ENCODE measurements around the gene INO80B.
"Not testable (repeated sequence)": the region's sequence is repeated elsewhere in the genome, so short reads cannot be mapped to it uniquely, and the experiment has no call there.

The INO80B gene

GRCh38 chr2:74457549-74458131, 2.8 kb downstream of the INO80B start:
- H3K9me3 ChIP-seq (ENCODE audit: control insufficient read depth, insufficient read depth, low read depth, low read length): no peaks in the 10 kb centered on the region
- H3K27ac ChIP-seq (ENCODE audit: low read depth, low read length): peak overlapping the region; percentile 71
- peaks cover 6% of the 10 kb centered on the region; the same call in 1 of the 2 replicates for H3K4me1 ChIP-seq (ENCODE audit: control insufficient read depth, insufficient read depth, low read length)
- peaks cover 15% of the 10 kb centered on the region for H3K36me3 ChIP-seq (ENCODE audit: control insufficient read depth, insufficient read depth, low read length)
- H3K9ac ChIP-seq (ENCODE audit: low read length): peak overlapping the region; percentile 71
- H3K4me3 ChIP-seq (ENCODE audit: low read depth, low read length): peak overlapping the region; percentile 71
- no peaks in the 10 kb centered on the region for H3K27me3 ChIP-seq (ENCODE audit: control insufficient read depth, insufficient read depth, low read length)

GRCh38 chr2:74458132-74458937, 3.4 kb downstream of the INO80B start, which contains the start of gene WBP1:
TSS of gene WBP1 (plus strand) at chr2:74458438. CDS start at chr2:74458603, 165 bp downstream.
- peak within 1 kb of the TSS; percentile 71 for H3K27ac ChIP-seq (ENCODE audit: low read depth, low read length)
- peaks cover 22% of the 10 kb centered on the region for H3K36me3 ChIP-seq (ENCODE audit: control insufficient read depth, insufficient read depth, low read length)
- peak within 1 kb of the TSS; percentile 89 for H3K9ac ChIP-seq (ENCODE audit: low read length)
- H3K27me3 ChIP-seq (ENCODE audit: control insufficient read depth, insufficient read depth, low read length): no peaks in the 10 kb centered on the region
- peak within 1 kb of the TSS; percentile 91 for H3K4me3 ChIP-seq (ENCODE audit: low read depth, low read length)
- H3K9me3 ChIP-seq (ENCODE audit: control insufficient read depth, insufficient read depth, low read depth, low read length): no peaks in the 10 kb centered on the region
- H3K4me1 ChIP-seq (ENCODE audit: control insufficient read depth, insufficient read depth, low read length): 0 out of 2 replicates have a peak, but pooled peaks cover 5% of the 10 kb centered on the region

GRCh38 chr2:74458938-74459363, 4.1 kb downstream of the INO80B start:
- Histone ChIP-seq H3K4me1 (ENCODE audit: control insufficient read depth, insufficient read depth, low read length) (0 out of 2 replicates have a peak, but pooled peaks cover 5% of the 10 kb centered on the region), H3K27ac (ENCODE audit: low read depth, low read length) (no peak overlapping the region)

GRCh38 chr2:74459503-74460118, 4.7 kb downstream of the INO80B start:
- H3K27me3 ChIP-seq (ENCODE audit: control insufficient read depth, insufficient read depth, low read length); H3K4me1 ChIP-seq (ENCODE audit: control insufficient read depth, insufficient read depth, low read length); H3K9me3 ChIP-seq (ENCODE audit: control insufficient read depth, insufficient read depth, low read depth, low read length); H3K27ac ChIP-seq (ENCODE audit: low read depth, low read length): not testable (repeated sequence)
- Histone ChIP-seq H3K9ac (ENCODE audit: low read length) (peak overlapping the region; percentile 14), H3K4me3 (ENCODE audit: low read depth, low read length) (peak overlapping the region; percentile 91), H3K36me3 (ENCODE audit: control insufficient read depth, insufficient read depth, low read length) (peaks cover 23% of the 10 kb centered on the region)

More at GRCh38 chr2:74458938-74459363, 4.1 kb downstream of the INO80B start:
- Histone ChIP-seq H3K27me3 (ENCODE audit: control insufficient read depth, insufficient read depth, low read length) (no peaks in the 10 kb centered on the region), H3K36me3 (ENCODE audit: control insufficient read depth, insufficient read depth, low read length) (peaks cover 23% of the 10 kb centered on the region), H3K9me3 (ENCODE audit: control insufficient read depth, insufficient read depth, low read depth, low read length) (no peaks in the 10 kb centered on the region), H3K9ac (ENCODE audit: low read length) (peak overlapping the region; percentile 89), H3K4me3 (ENCODE audit: low read depth, low read length) (peak overlapping the region; percentile 91)

- H3K9me3 ChIP-seq (ENCODE audit: control insufficient read depth, insufficient read depth, low read depth, low read length); H3K27ac ChIP-seq (ENCODE audit: low read depth, low read length); H3K4me1 ChIP-seq (ENCODE audit: control insufficient read depth, insufficient read depth, low read length); H3K4me3 ChIP-seq (ENCODE audit: low read depth, low read length); H3K27me3 ChIP-seq (ENCODE audit: control insufficient read depth, insufficient read depth, low read length); H3K9ac ChIP-seq (ENCODE audit: low read length): not testable (repeated sequence)
- peaks cover 23% of the 10 kb centered on the region for H3K36me3 ChIP-seq (ENCODE audit: control insufficient read depth, insufficient read depth, low read length)
Measured at GRCh38 chr2:74460187-74460586, 5.3 kb downstream of the INO80B start.

- Histone ChIP-seq H3K27me3 (ENCODE audit: control insufficient read depth, insufficient read depth, low read length) (no peaks in the 10 kb centered on the region), H3K4me3 (ENCODE audit: low read depth, low read length) (no peak overlapping the region), H3K9me3 (ENCODE audit: control insufficient read depth, insufficient read depth, low read depth, low read length) (no peaks in the 10 kb centered on the region), H3K27ac (ENCODE audit: low read depth, low read length) (no peak overlapping the region), H3K36me3 (ENCODE audit: control insufficient read depth, insufficient read depth, low read length) (peaks cover 23% of the 10 kb centered on the region), H3K9ac (ENCODE audit: low read length) (no peak overlapping the region), H3K4me1 (ENCODE audit: control insufficient read depth, insufficient read depth, low read length) (0 out of 2 replicates have a peak, but pooled peaks cover 3% of the 10 kb centered on the region)
Measured at GRCh38 chr2:74461187-74462053, 6.5 kb downstream of the INO80B start.

GRCh38 chr2:74462054-74462785, 7.3 kb downstream of the INO80B start:
- Histone ChIP-seq H3K4me1 (ENCODE audit: control insufficient read depth, insufficient read depth, low read length) (0 out of 2 replicates have a peak, but pooled peaks cover 3% of the 10 kb centered on the region), H3K36me3 (ENCODE audit: control insufficient read depth, insufficient read depth, low read length) (peaks cover 23% of the 10 kb centered on the region), H3K9me3 (ENCODE audit: control insufficient read depth, insufficient read depth, low read depth, low read length) (no peaks in the 10 kb centered on the region), H3K9ac (ENCODE audit: low read length) (no peak overlapping the region), H3K4me3 (ENCODE audit: low read depth, low read length) (no peak overlapping the region), H3K27me3 (ENCODE audit: control insufficient read depth, insufficient read depth, low read length) (no peaks in the 10 kb centered on the region), H3K27ac (ENCODE audit: low read depth, low read length) (no peak overlapping the region)

- H3K4me1 ChIP-seq (ENCODE audit: control insufficient read depth, insufficient read depth, low read length): 0 out of 2 replicates have a peak, but pooled peaks cover 3% of the 10 kb centered on the region
- H3K9ac ChIP-seq (ENCODE audit: low read length): no peak overlapping the region
- H3K27ac ChIP-seq (ENCODE audit: low read depth, low read length): no peak overlapping the region
- no peaks in the 10 kb centered on the region for H3K9me3 ChIP-seq (ENCODE audit: control insufficient read depth, insufficient read depth, low read depth, low read length)
- peaks cover 23% of the 10 kb centered on the region for H3K36me3 ChIP-seq (ENCODE audit: control insufficient read depth, insufficient read depth, low read length)
- no peaks in the 10 kb centered on the region for H3K27me3 ChIP-seq (ENCODE audit: control insufficient read depth, insufficient read depth, low read length)
- H3K4me3 ChIP-seq (ENCODE audit: low read depth, low read length): no peak overlapping the region
Measured at GRCh38 chr2:74462786-74463105, 7.9 kb downstream of the INO80B start.

GRCh38 chr2:74464406-74464805, 9.5 kb downstream of the INO80B start:
- H3K9me3 ChIP-seq (ENCODE audit: control insufficient read depth, insufficient read depth, low read depth, low read length): no peaks in the 10 kb centered on the region
- H3K27me3 ChIP-seq (ENCODE audit: control insufficient read depth, insufficient read depth, low read length): no peaks in the 10 kb centered on the region
- H3K4me3 ChIP-seq (ENCODE audit: low read depth, low read length): peak overlapping the region; percentile 88
- peaks cover 23% of the 10 kb centered on the region for H3K36me3 ChIP-seq (ENCODE audit: control insufficient read depth, insufficient read depth, low read length)
- 0 out of 2 replicates have a peak, but pooled peaks cover 3% of the 10 kb centered on the region for H3K4me1 ChIP-seq (ENCODE audit: control insufficient read depth, insufficient read depth, low read length)
- peak overlapping the region; percentile 81 for H3K9ac ChIP-seq (ENCODE audit: low read length)
- H3K27ac ChIP-seq (ENCODE audit: low read depth, low read length): no peak overlapping the region

- H3K4me3 ChIP-seq (ENCODE audit: low read depth, low read length); H3K9me3 ChIP-seq (ENCODE audit: control insufficient read depth, insufficient read depth, low read depth, low read length); H3K27ac ChIP-seq (ENCODE audit: low read depth, low read length); H3K9ac ChIP-seq (ENCODE audit: low read length); H3K27me3 ChIP-seq (ENCODE audit: control insufficient read depth, insufficient read depth, low read length); H3K4me1 ChIP-seq (ENCODE audit: control insufficient read depth, insufficient read depth, low read length): not testable (repeated sequence)
- peaks cover 15% of the 10 kb centered on the region for H3K36me3 ChIP-seq (ENCODE audit: control insufficient read depth, insufficient read depth, low read length)
Measured at GRCh38 chr2:74470742-74471141, 15.9 kb downstream of the INO80B start.

Data from HUES6 (cell line).